Measurements from ENCODE around the gene SELENOO.

Gene SELENOO

GRCh38 chr22:50208939-50209892, 8.4 kb downstream of the SELENOO start:
- in situ Hi-C loops (cut with MboI; ENCODE audit: low pct_unique_long_range_greater_than_20kb, low sequenced_read_pairs, unreplicated experiment) = loop anchor here (10.0 kb wide), 1 partner anchor 64 kb away; no protein-coding TSS in a partner anchor
- TF ChIP-seq CTCF (IDR thresholded peaks at IDR 0.05; ENCODE audit: extremely low read depth, insufficient read depth, missing control alignments) = no peak
- DNase-seq (ENCODE audit: low spot score) = peak; percentile 43

GRCh38 chr22:50209893-50210292, 9.1 kb downstream of the SELENOO start:
- peak; percentile 88 for TF ChIP-seq CTCF (IDR thresholded peaks at IDR 0.05; ENCODE audit: extremely low read depth, insufficient read depth, missing control alignments)
- peak; percentile 92 for DNase-seq (ENCODE audit: low spot score)
- in situ Hi-C loops (cut with MboI; ENCODE audit: low pct_unique_long_range_greater_than_20kb, low sequenced_read_pairs, unreplicated experiment) = loop anchor here (10.0 kb wide), 1 partner anchor 65 kb away; no protein-coding TSS in a partner anchor

- TF ChIP-seq CTCF (IDR thresholded peaks at IDR 0.05; ENCODE audit: extremely low read depth, insufficient read depth, missing control alignments) = no peak
- in situ Hi-C loops (cut with MboI; ENCODE audit: low pct_unique_long_range_greater_than_20kb, low sequenced_read_pairs, unreplicated experiment) = no loop called here
- no peak for DNase-seq (ENCODE audit: low spot score)
Observed at GRCh38 chr22:50210378-50211139, 9.7 kb downstream of the SELENOO start.

- no peak for TF ChIP-seq CTCF (IDR thresholded peaks at IDR 0.05; ENCODE audit: extremely low read depth, insufficient read depth, missing control alignments)
- no peak for DNase-seq (ENCODE audit: low spot score)
- in situ Hi-C loops (cut with MboI; ENCODE audit: low pct_unique_long_range_greater_than_20kb, low sequenced_read_pairs, unreplicated experiment) = no loop called here
Observed at GRCh38 chr22:50211147-50211546, 10.3 kb downstream of the SELENOO start.

GRCh38 chr22:50213263-50213662, 12.5 kb downstream of the SELENOO start:
- in situ Hi-C loops (cut with MboI; ENCODE audit: low pct_unique_long_range_greater_than_20kb, low sequenced_read_pairs, unreplicated experiment) = no loop called here
- no peak for DNase-seq (ENCODE audit: low spot score)
- TF ChIP-seq CTCF (IDR thresholded peaks at IDR 0.05; ENCODE audit: extremely low read depth, insufficient read depth, missing control alignments) = no peak

GRCh38 chr22:50215297-50216054, 14.7 kb downstream of the SELENOO start:
- no peak for DNase-seq (ENCODE audit: low spot score)
- no peak for TF ChIP-seq CTCF (IDR thresholded peaks at IDR 0.05; ENCODE audit: extremely low read depth, insufficient read depth, missing control alignments)
- in situ Hi-C loops (cut with MboI; ENCODE audit: low pct_unique_long_range_greater_than_20kb, low sequenced_read_pairs, unreplicated experiment) = no loop called here

All from GM13977 (cell line).